Inferior parietal cortex (tissue), 1 donor: ENCODE data around the gene IL10RB.
A peak's percentile ranks its signal among the peaks of the same experiment; 100 is the strongest.
"Not testable (repeated sequence)": the region's sequence is repeated elsewhere in the genome, so short reads cannot be mapped to it uniquely, and the experiment has no call there.

Source experiments
- DNase-seq: peaks from one replicate; pipeline ENCODE4 v3.0.0-alpha.2; 2016; ENCODE audit errors: extremely low spot score

The IL10RB gene

DNA sequence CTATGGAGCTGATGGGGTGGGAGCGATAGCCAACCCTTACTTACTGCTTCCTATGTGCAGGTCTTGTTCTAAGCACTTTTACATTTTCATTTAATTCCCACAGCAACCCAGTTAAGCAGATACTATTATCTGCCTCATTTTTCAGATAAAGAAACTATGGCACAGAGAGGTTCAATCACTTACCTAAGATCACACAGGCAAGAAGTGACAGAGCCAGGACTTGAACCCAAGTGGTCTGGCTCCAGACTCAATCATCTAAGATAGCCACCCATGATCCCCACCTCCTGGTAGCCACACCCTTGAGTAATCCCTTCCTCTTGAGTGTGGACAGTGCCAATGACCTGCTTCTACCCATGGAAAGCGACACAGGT, 35.5 kb downstream of the IL10RB start:
- DNase-seq = no peak

- DNase-seq = no peak
Observed at GRCh38 chr21:33302055-33302454, 35.9 kb downstream of the IL10RB start.

DNA sequence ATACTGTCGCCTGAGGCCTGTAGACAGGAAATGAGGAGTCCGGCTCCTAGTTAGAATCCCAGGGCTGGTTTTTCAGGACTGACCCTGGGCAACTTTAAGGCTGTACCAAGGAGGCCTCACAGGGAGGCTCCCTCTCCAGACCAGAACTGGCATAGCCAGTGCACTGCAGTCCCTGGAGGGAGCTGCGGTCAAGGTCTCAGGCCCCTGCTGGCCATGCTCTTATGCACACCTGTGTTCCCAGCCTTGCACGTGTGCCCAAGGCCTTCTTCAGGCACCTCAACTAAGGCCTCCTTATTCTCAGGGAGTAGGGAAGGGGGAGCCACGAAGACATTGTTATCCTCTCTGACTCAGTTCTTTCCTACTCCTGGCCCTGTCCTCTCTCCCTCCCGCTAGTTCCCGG, 36.6 kb downstream of the IL10RB start:
- DNase-seq = no peak

GRCh38 chr21:33305344-33305671, 39.1 kb downstream of the IL10RB start:
- DNase-seq = no peak

DNA sequence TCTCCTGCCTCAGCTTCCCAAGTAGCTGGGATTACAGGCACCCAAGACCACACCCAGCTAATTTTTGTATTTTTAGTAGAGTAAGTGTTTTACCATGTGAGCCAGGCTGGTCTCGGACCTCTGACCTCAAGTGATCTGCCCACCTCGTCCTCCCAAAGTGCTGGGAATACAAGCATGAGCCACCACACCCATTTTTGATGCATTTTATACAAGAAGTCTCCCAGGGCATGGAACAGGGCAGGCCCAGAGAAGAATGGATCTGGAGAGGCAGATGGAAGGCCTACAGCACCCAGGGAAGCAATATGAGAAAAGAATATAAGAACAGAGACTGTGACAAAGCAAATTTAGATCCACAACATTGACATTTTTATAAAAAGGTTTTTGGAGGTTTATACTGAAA, 39.8 kb downstream of the IL10RB start:
- DNase-seq = no peak

DNA sequence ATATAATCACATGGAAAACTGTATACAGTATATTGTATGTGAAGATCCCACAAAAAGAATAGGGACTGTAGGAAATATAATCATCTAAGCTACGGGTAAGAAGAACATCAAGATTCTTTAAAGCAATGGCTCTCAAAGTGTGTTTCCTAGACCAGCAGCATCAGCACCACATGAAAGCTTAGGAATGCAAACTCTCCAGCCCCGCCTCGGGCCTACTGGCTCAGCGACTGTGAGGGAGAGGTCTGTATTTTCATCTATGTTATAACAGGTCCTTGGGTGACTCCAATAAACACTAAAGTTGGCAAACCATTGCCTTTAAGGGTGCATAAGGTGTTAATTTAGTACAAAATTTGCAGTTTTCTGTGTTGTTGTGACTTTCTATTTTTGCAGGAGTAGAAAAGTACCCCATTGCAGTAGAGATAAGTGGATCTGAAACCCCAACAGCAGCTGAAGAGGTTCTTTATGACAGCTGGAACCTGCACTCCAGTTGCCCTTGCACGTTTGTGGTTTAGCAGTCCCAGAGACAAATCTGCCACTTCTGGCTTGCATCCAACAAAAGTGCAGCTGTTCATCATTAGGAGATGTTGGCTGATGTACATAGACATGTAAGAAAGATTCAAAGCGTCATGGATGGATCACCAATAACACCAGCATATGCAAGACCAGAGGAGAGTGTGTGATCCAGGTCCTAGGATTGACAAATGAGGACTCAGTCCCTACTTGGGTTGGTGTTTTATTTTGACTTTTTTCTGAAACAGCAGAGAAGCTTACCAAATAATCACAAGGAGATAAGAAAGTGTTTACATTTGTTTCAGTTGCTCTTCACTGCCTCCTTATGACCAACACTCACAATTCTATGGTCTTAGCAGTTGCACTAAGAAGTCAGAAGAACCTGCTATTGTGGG, 42.7 kb downstream of the IL10RB start:
- DNase-seq = no peak

GRCh38 chr21:33309778-33310177, 43.6 kb downstream of the IL10RB start:
- no peak for DNase-seq

DNA sequence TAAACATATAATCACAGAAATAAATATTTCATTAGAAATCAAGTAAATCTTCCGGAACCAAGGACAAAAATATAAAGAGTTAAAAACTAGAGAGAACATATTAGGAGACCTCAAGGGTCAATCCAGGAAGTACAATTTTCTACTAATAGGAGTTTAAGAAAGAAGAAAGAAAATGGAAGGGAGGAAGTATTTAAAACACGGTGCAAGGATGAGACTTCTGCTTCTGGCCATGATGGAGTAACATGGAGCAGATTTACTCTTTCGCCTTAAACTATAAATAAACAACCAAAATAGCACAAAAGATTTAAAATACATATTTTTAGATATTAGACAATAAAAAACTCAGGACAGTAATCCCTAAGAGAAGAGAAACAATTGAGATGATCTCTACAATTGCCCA, 46.0 kb downstream of the IL10RB start:
- DNase-seq = no peak

GRCh38 chr21:33313183-33313582, 47.0 kb downstream of the IL10RB start:
- DNase-seq = no peak

- DNase-seq = no peak
Observed at GRCh38 chr21:33313611-33314010, 47.4 kb downstream of the IL10RB start.

- no peak for DNase-seq
Observed at GRCh38 chr21:33314111-33314510, 47.9 kb downstream of the IL10RB start.

GRCh38 chr21:33315946-33316710, 50.0 kb downstream of the IL10RB start:
- no peak for DNase-seq

DNA sequence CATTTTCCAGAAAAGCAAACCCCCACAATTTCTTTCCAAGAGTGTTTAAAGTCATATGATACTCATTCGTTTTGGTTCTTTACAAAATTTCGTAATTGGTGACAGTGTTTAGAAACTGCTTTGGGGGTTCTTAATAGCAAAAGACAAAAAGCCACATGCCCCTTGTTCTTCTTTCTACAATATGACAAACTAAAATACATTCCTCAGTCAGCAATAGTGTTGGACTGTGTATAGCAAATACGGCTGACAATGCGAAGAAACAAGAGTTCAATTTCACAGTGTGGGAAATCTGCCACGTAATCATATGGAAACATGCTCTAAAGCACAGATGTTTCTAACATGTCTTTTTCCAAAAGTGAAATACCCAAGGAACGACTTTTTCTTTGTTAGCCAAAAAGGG, 51.0 kb downstream of the IL10RB start:
- DNase-seq = peak; percentile 9

GRCh38 chr21:33317786-33318486, 51.8 kb downstream of the IL10RB start:
- DNase-seq = no peak

DNA sequence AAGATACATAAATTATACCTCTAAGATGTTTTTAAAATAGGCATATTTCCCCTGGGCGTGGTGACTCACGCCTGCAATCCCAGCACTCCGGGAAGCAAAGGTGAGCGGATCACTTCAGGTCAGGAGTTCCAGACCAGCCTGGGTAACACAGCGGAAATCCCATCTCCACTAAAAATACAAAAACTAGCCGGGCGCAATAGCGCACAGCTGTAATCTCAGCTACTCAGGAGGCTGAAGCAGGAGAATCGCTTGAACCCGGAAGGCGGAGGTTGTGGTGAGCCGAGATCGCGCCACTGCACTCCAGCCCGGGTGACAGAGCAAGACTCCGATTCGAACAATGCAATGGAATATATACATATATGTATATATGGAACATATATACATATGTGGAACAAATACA, 54.8 kb downstream of the IL10RB start:
- DNase-seq = not testable (repeated sequence)

GRCh38 chr21:33323610-33324009, 57.4 kb downstream of the IL10RB start:
- not testable (repeated sequence) for DNase-seq

DNA sequence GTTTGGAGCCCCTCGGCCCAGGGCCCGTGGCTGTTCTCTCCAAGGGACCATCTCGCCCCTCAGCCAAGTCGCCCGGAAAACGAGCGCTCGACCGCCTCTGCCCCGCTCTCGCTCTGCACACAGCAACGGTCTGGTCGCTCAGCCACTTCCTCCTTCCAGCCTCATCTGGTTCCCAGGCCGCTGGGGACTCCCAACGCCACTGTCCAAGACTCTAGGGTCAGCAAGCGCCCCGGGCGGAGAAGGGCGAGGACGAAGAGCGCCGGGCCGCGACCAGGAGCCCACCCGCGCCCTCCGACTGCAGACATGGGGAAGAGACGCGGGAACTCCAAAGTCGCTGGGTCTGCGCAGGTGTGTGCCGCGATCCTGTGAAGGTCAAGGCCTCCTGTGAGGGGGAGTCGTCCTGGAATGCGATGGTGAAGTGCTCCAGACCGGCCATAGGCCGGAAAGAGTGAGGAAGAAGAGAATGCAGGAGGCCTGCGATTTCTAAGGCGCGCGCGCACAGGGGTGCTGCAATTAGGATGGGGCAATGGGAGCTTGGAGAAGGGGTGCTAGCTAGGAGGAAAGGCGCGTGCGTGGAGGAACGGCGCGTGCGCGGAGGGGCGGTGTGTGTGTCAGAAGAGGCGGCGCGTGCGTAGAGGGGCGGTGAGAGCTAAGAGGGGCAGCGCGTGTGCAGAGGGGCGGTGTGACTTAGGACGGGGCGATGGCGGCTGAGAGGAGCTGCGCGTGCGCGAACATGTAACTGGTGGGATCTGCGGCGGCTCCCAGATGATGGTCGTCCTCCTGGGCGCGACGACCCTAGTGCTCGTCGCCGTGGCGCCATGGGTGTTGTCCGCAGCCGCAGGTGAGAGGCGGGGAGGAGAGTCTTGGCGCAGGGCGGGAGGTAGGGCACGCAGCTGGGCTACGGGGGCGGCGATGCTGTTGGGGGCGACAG, 58.4 kb downstream of the IL10RB start, which contains the start of gene IFNAR1:
TSS of gene IFNAR1 (plus strand) at position 680 of the 931 bp plus-strand sequence. CDS start at position 766, 86 bp downstream.
- DNase-seq = peak; percentile 97

DNA sequence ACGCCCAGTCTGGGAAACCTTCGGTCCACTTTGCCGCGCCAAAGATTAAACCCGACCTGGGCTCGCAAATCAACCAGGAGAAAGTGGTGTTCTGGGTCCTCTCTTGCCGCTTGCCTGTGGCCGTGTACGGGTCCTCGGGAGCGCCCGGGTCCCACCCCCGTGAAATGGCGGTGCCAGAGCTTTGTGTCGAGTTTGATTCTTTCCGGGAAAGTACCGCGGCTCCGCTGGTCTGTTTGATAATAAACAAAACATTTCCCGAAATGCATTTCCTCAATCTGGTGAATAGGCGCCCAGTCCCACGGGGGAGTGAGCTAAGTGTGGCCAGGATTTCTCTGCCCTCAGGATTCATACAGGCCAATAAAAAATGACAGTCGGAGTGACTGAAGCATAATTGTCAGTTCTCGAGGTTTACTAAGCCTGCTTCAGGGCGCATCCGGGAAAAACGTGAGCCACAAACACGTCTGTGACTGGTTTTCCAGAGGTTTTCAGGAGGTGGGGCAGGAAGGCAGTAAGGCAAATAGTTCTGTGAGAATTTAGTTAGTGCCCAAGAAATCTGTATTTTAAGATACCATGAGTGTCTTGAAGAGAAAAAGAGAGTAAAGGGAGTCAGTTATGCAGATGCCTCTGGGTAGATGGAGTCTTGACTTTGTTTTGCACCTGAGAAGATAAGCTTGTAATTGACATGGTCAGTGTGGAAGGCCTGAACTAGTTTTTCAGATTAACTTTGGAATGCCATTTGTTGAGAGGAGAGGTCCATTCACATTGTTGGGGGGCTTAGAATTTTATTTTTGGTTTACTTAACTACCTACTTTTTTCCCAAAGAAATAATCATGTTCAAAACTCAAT, 59.3 kb downstream of the IL10RB start:
- DNase-seq = peak; percentile 59

DNA sequence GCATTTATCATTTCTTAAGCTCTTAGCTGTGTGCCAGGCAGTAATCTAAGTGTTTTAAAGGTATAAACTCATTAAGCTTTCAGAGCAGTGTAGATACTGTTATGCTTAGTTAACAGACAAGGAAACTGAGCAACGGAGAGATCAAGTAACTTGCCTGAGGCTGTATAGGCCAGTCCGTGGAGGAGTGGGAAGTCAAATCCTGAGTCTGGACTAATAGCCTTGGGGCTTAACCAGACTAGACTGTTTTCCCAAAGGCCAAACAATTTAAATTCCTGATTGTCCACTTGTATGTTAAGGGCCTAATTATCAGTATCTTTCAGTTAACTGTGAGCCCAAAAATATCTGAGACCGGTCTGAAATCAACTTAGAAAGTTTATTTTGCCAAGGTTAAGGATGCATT, 61.2 kb downstream of the IL10RB start:
- no peak for DNase-seq

- DNase-seq = no peak
Observed at GRCh38 chr21:33327792-33328433, 61.7 kb downstream of the IL10RB start.
